PC-3 (cell line): ENCODE measurements around the gene ACTN4. TPM values are rescaled to one million over a fixed set of nuclear protein-coding genes. Genes with fewer than 3 reads are reported as not detected.

Experiments used
- ATAC-seq: fragments of 200-7000 bp; cut with Tn5 transposase; 2 replicates; pipeline ENCODE4 v1.9.1; 2020; ENCODE audit warnings: mild to moderate bottlenecking, moderate library complexity
- BruUV-seq: library from RNA; stranded (reverse); fragments of 400-500 nt; replicated peaks from 2 replicates; lab custom pipeline; 2021; lab: Mats Ljungman, UMichigan
- CTCF ChIA-PET: fragments of 300-600 bp; sonication (Branson Sonifier 250); formaldehyde crosslinking; loops from one replicate; lab custom pipeline; 2022; ENCODE audit warnings: antibody characterized with exemption; lab: Charles Lee
- POLR2A ChIA-PET: fragments of 300-600 bp; sonication (Branson Sonifier 250); formaldehyde crosslinking; loops from one replicate; lab custom pipeline; 2022; ENCODE audit warnings: antibody characterized with exemption; ENCODE audit not compliant: unreplicated experiment; lab: Charles Lee
- DNase-seq: peaks from one replicate; pipeline ENCODE4 v3.0.0-alpha.2; 2015
- H2AFZ ChIP-seq: fragments of 300-600 bp; sonication (generic); 2 replicates; pipeline ENCODE4 v1.6.0; 2016; ENCODE audit warnings: antibody characterized with exemption, low read length
- H3F3A ChIP-seq: fragments of 300-600 bp; sonication (generic); one replicate; pipeline ENCODE4 v1.6.0; 2017; ENCODE audit warnings: antibody characterized with exemption, low read length, control low read depth, mild to moderate bottlenecking; ENCODE audit not compliant: unreplicated experiment
- H3K27ac ChIP-seq: fragments of 300-600 bp; sonication (generic); 2 replicates; pipeline ENCODE4 v1.5.1; 2016; ENCODE audit warnings: mild to moderate bottlenecking, low read length
- H3K27me3 ChIP-seq: fragments of 300-600 bp; sonication (generic); 2 replicates; pipeline ENCODE4 v1.6.1; 2016; ENCODE audit warnings: low read length, mixed read lengths
- H3K36me3 ChIP-seq: fragments of 300-600 bp; sonication (generic); 2 replicates; pipeline ENCODE4 v1.6.1; 2016; ENCODE audit warnings: low read depth, mixed run types, low read length, mixed read lengths
- H3K4me1 ChIP-seq: fragments of 300-600 bp; sonication (generic); 2 replicates; pipeline ENCODE4 v1.5.1; 2016; ENCODE audit warnings: low read length; ENCODE audit not compliant: insufficient read depth
- H3K4me2 ChIP-seq: fragments of 300-600 bp; sonication (generic); 2 replicates; pipeline ENCODE4 v1.6.0; 2016; ENCODE audit warnings: low read length
- H3K4me3 ChIP-seq: fragments of 300-600 bp; sonication (generic); 2 replicates; pipeline ENCODE4 v1.5.1; 2016; ENCODE audit warnings: mild to moderate bottlenecking, low read length, mixed read lengths
- H3K79me2 ChIP-seq: fragments of 300-600 bp; sonication (generic); 2 replicates; pipeline ENCODE4 v1.6.1; 2017; ENCODE audit warnings: low read length, mixed read lengths
- H3K9ac ChIP-seq: fragments of 300-600 bp; sonication (generic); 2 replicates; pipeline ENCODE4 v1.6.0; 2016; ENCODE audit warnings: mild to moderate bottlenecking, low read length
- H3K9me2 ChIP-seq: fragments of 300-600 bp; sonication (generic); replicated peaks from 2 replicates; pipeline ENCODE4 v1.6.1; 2016; ENCODE audit warnings: mixed run types, low read length, mixed read lengths
- H3K9me3 ChIP-seq: fragments of 300-600 bp; sonication (generic); 2 replicates; pipeline ENCODE4 v1.6.1; 2016; ENCODE audit warnings: low read length, mixed read lengths
- H4K20me1 ChIP-seq: fragments of 300-600 bp; sonication (generic); 2 replicates; pipeline ENCODE4 v1.6.1; 2016; ENCODE audit warnings: low read length, mixed read lengths
- CTCF ChIP-seq: fragments of 300-600 bp; sonication (generic); conservative IDR thresholded peaks from 2 replicates; pipeline ENCODE4 v1.5.1; 2017; ENCODE audit warnings: antibody characterized with exemption, low read depth, mild to moderate bottlenecking, low read length
- EZH2 ChIP-seq: fragments of 300-600 bp; sonication (generic); IDR thresholded peaks from one replicate; pipeline ENCODE4 v1.6.1; 2017; ENCODE audit warnings: antibody characterized with exemption, mild to moderate bottlenecking, low read length; ENCODE audit not compliant: unreplicated experiment
- EZH2phosphoT487 ChIP-seq: fragments of 300-600 bp; sonication (generic); IDR thresholded peaks from 2 replicates; pipeline ENCODE4 v1.6.1; 2018; ENCODE audit warnings: mild to moderate bottlenecking, antibody characterized with exemption, low read length, borderline replicate concordance
- intact Hi-C: fragments of 100-400 bp; cut with micrococcal nuclease; formaldehyde crosslinking; loops from 2 replicates; pipeline ENCODE4 v1.9.0; 2023
- total RNA-seq: library from RNA; depleted of rRNA; stranded (reverse); fragments of >200 nt; gene quantifications from 2 replicates; pipeline ENCODE4 v1.2.3, GENCODE V29; 2014

Gene ACTN4
- total RNA-seq, 1 experiment from 2014 or later, result 397 TPM

- CTCF ChIA-PET, result no interaction called here
Measured at GRCh38 chr19:38702278-38702677, 54.8 kb downstream of the ACTN4 start.

GRCh38 chr19:38703509-38703908 is 56.1 kb downstream of the ACTN4 start:
- Histone ChIP-seq H4K20me1 (no peaks in the 10 kb centered on the region), H3K4me1 (peaks cover 22% of the 10 kb centered on the region), H3K27ac (no peak overlapping the region), H3K79me2 (peaks cover 75% of the 10 kb centered on the region), H3K9ac (no peak overlapping the region), H3F3A (peaks cover 3% of the 10 kb centered on the region), H3K9me2 (no peaks in the 10 kb centered on the region), H3K4me2 (no peak overlapping the region), H2AFZ (no peak overlapping the region), H3K36me3 (peaks cover 65% of the 10 kb centered on the region), H3K27me3 (no peaks in the 10 kb centered on the region), H3K4me3 (no peak overlapping the region), H3K9me3 (no peaks in the 10 kb centered on the region)
- intact Hi-C loops, result loop anchor here (10.0 kb wide), 1 partner anchor 49 kb away; no protein-coding TSS in a partner anchor
- ATAC-seq, result no peak
- DNase-seq, result no peak
- no TSS peak for BruUV-seq
- TF ChIP-seq CTCF, result no peak
- no peak for TF ChIP-seq EZH2
- TF ChIP-seq EZH2phosphoT487, result no peak
- POLR2A ChIA-PET, result no interaction called here
- CTCF ChIA-PET, result no interaction called here

More at GRCh38 chr19:38702278-38702677, 54.8 kb downstream of the ACTN4 start:
- Histone ChIP-seq H3K9me3 (no peaks in the 10 kb centered on the region), H3K4me1 (peaks cover 11% of the 10 kb centered on the region), H3K79me2 (peaks cover 78% of the 10 kb centered on the region), H3K4me2 (no peak overlapping the region), H3F3A (no peaks in the 10 kb centered on the region), H3K9me2 (no peaks in the 10 kb centered on the region), H2AFZ (no peak overlapping the region), H3K27ac (no peak overlapping the region), H3K9ac (no peak overlapping the region), H3K4me3 (no peak overlapping the region), H3K27me3 (no peaks in the 10 kb centered on the region), H3K36me3 (peaks cover 60% of the 10 kb centered on the region), H4K20me1 (no peaks in the 10 kb centered on the region)
- BruUV-seq, result no TSS peak
- POLR2A ChIA-PET, result no interaction called here
- no peak for TF ChIP-seq EZH2
- no peak for TF ChIP-seq EZH2phosphoT487
- TF ChIP-seq CTCF, result no peak
- DNase-seq, result no peak
- intact Hi-C loops, result loop anchor here (10.0 kb wide), 1 partner anchor 47 kb away; no protein-coding TSS in a partner anchor
- no peak for ATAC-seq

GRCh38 chr19:38704488-38705026 is 57.1 kb downstream of the ACTN4 start:
- Histone ChIP-seq H3K79me2 (peaks cover 66% of the 10 kb centered on the region), H3K27me3 (no peaks in the 10 kb centered on the region), H3K9me2 (no peaks in the 10 kb centered on the region), H3K4me3 (no peak overlapping the region), H3K9me3 (no peaks in the 10 kb centered on the region), H3K27ac (no peak overlapping the region), H3K4me1 (peaks cover 22% of the 10 kb centered on the region), H3K36me3 (peaks cover 76% of the 10 kb centered on the region), H2AFZ (no peak overlapping the region), H3K9ac (no peak overlapping the region), H4K20me1 (no peaks in the 10 kb centered on the region), H3K4me2 (no peak overlapping the region), H3F3A (peaks cover 3% of the 10 kb centered on the region)
- ChIA-PET POLR2A (no interaction called here), CTCF (no interaction called here)
- BruUV-seq, result no TSS peak
- no peak for DNase-seq
- TF ChIP-seq CTCF (no peak), EZH2 (no peak), EZH2phosphoT487 (no peak)
- intact Hi-C loops, result loop anchor here (10.0 kb wide), 1 partner anchor 50 kb away; no protein-coding TSS in a partner anchor
- ATAC-seq, result no peak
